HepG2 (cell line): ENCODE results near the gene EZH1. TPM values are rescaled to one million over a fixed set of nuclear protein-coding genes. Genes with fewer than 3 reads are reported as not detected.
A peak's percentile ranks its signal among the peaks of the same experiment; 100 is the strongest.

Source experiments
- CAMTA2 ChIP-seq: sonication (generic); formaldehyde crosslinking; IDR thresholded peaks from 2 replicates; pipeline ENCODE4 v1.4.0; 2020; ENCODE audit warnings: mild to moderate bottlenecking, missing genetic modification reagents, borderline replicate concordance
- GZF1 ChIP-seq: sonication (generic); formaldehyde crosslinking; IDR thresholded peaks from 2 replicates; pipeline ENCODE4 v1.5.1; 2020; ENCODE audit warnings: mild to moderate bottlenecking, missing genetic modification reagents
- JARID2 ChIP-seq: sonication (generic); formaldehyde crosslinking; IDR thresholded peaks from 2 replicates; pipeline ENCODE4 v1.8.1; 2023; ENCODE audit warnings: missing genetic modification reagents, inconsistent platforms; ENCODE audit not compliant: insufficient replicate concordance
- KAT7 ChIP-seq: IDR thresholded peaks from 2 replicates; pipeline ENCODE4 v1.6.1; 2018; ENCODE audit warnings: borderline replicate concordance, missing compliant biosample characterization
- NONO ChIP-seq, 2 experiments: fragments of 450-650 bp in 1 of 2; sonication (generic) in 1 of 2; formaldehyde crosslinking in 1 of 2; IDR thresholded peaks in 1 of 2; conservative IDR thresholded peaks in 1 of 2; 2 replicates each; pipeline versions ENCODE4 v1.6.1 to v1.8.0; 2017 to 2022; ENCODE audit warnings: mild to moderate bottlenecking in 1 of 2, missing genetic modification reagents in 1 of 2, moderate library complexity in 1 of 2
- RBFOX2 ChIP-seq: fragments of 200-400 bp; formaldehyde crosslinking; IDR thresholded peaks from 2 replicates; pipeline ENCODE4 v1.6.1; 2017; ENCODE audit warnings: low read depth, mild to moderate bottlenecking, low read length
- SNAI1 ChIP-seq: sonication (generic); formaldehyde crosslinking; IDR thresholded peaks from 2 replicates; pipeline ENCODE4 v1.5.0; 2020; ENCODE audit warnings: mild to moderate bottlenecking, missing genetic modification reagents, borderline replicate concordance
- TMF1 ChIP-seq: sonication (generic); formaldehyde crosslinking; IDR thresholded peaks from 2 replicates; pipeline ENCODE4 v1.8.1; 2022; ENCODE audit warnings: low read depth, missing genetic modification reagents
- ZNF10 ChIP-seq: sonication (generic); formaldehyde crosslinking; IDR thresholded peaks from 2 replicates; pipeline ENCODE4 v1.4.0; 2020; ENCODE audit warnings: mild to moderate bottlenecking, low read depth, missing genetic modification reagents, borderline replicate concordance
- ZNF274 ChIP-seq: sonication (generic); formaldehyde crosslinking; IDR thresholded peaks from 2 replicates; pipeline ENCODE4 v1.5.1; 2020; ENCODE audit warnings: mild to moderate bottlenecking, missing genetic modification reagents
- ZNF383 ChIP-seq: sonication (generic); formaldehyde crosslinking; IDR thresholded peaks from 2 replicates; pipeline ENCODE4 v1.4.0; 2020; ENCODE audit warnings: missing genetic modification reagents, mild to moderate bottlenecking, borderline replicate concordance
- ZNF451 ChIP-seq: sonication (generic); formaldehyde crosslinking; IDR thresholded peaks from 2 replicates; pipeline ENCODE4 v1.5.0; 2020; ENCODE audit warnings: mild to moderate bottlenecking, missing genetic modification reagents
- ZNF460 ChIP-seq: sonication (generic); formaldehyde crosslinking; IDR thresholded peaks from 2 replicates; pipeline ENCODE4 v1.5.1; 2020; ENCODE audit warnings: missing genetic modification reagents, mild to moderate bottlenecking, borderline replicate concordance
- ZNF558 ChIP-seq: sonication (generic); formaldehyde crosslinking; IDR thresholded peaks from 2 replicates; pipeline ENCODE4 v1.9.0; 2022; ENCODE audit warnings: mild to moderate bottlenecking, missing genetic modification reagents, borderline replicate concordance
- ZNF800 ChIP-seq: sonication (generic); formaldehyde crosslinking; IDR thresholded peaks from 2 replicates; pipeline ENCODE4 v1.4.0; 2020; ENCODE audit warnings: missing genetic modification reagents
- ZNF891 ChIP-seq: sonication (generic); formaldehyde crosslinking; IDR thresholded peaks from 2 replicates; pipeline ENCODE4 v1.5.0; 2020; ENCODE audit warnings: mild to moderate bottlenecking, missing genetic modification reagents
- polyA plus RNA-seq, 8 experiments: library from polyadenylated mRNA; depleted of rRNA in 3 of 8; stranded (reverse) in 7 of 8; unstranded in 1 of 8; fragments of >200 nt; fragmentation: Illumina TruSeq in 4 of 8; extraction: Trizol in 4 of 8; gene quantifications; 2 replicates each; pipeline versions ENCODE4 v1.2.1 to v1.2.3, GENCODE V29; 2011 to 2016; ENCODE audit warnings: low read depth in 4 of 8, missing spikeins in 1 of 8, mixed read lengths in 1 of 8; ENCODE audit not compliant: insufficient read depth in 1 of 8
- total RNA-seq, 5 experiments: library from RNA; depleted of rRNA; stranded (reverse); fragments of >200 nt; fragmentation: Illumina TruSeq; extraction: Trizol; gene quantifications; 2 replicates each; pipeline ENCODE4 v1.2.3, GENCODE V29; 2016; ENCODE audit warnings: low read depth in 1 of 5
- TF ChIP-seq, protein P1 (sequence below), 2 experiments: fragments of 450-650 bp in 1 of 2; sonication (generic) in 1 of 2; formaldehyde crosslinking in 1 of 2; IDR thresholded peaks; 2 replicates each; pipeline versions ENCODE4 v1.6.1 to v1.8.0; 2016 to 2022; ENCODE audit warnings: antibody characterized with exemption in 1 of 2, mild to moderate bottlenecking in 1 of 2, missing genetic modification reagents in 1 of 2

Gene EZH1
- total and polyA plus RNA-seq, 2 of the 13 experiments (the other 11 are each of a cell fraction or from before 2014, with no cell fraction given) = 11.6 to 24.0 TPM

DNA sequence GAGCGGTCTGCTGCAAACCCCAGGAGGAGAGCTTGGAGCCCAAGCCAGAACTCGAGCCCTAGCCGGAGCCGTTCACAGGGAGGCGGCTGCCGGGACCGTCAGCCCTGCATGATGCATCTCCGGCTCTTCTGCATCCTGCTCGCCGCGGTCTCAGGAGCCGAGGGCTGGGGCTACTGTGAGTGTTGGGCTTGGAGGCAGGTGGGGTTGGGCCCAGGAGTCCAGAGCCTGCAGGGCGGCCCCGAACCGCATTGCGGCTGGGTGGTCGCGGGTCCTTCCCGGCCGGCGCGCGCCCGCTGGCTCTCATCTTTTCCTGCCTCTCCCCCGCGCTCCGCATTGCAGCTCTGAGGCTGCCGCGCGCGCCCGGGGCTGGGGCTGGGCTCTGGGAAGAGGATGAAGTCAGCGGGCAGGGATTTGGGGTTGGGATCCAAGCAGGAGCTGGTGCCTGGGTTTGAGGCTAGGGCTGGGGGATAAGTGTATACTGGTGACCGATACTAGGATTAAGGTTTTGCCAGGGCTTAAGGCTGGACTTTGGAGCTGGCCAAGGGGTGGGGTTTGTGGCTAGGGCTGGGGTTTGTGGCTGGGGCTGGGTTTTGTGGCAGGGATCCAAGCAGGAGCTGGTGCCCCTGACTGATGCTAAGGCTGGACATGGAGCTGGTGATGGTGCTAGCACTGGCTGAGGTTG is 62.0 kb downstream of the EZH1 start (continued):
- TF ChIP-seq, protein P1, sequence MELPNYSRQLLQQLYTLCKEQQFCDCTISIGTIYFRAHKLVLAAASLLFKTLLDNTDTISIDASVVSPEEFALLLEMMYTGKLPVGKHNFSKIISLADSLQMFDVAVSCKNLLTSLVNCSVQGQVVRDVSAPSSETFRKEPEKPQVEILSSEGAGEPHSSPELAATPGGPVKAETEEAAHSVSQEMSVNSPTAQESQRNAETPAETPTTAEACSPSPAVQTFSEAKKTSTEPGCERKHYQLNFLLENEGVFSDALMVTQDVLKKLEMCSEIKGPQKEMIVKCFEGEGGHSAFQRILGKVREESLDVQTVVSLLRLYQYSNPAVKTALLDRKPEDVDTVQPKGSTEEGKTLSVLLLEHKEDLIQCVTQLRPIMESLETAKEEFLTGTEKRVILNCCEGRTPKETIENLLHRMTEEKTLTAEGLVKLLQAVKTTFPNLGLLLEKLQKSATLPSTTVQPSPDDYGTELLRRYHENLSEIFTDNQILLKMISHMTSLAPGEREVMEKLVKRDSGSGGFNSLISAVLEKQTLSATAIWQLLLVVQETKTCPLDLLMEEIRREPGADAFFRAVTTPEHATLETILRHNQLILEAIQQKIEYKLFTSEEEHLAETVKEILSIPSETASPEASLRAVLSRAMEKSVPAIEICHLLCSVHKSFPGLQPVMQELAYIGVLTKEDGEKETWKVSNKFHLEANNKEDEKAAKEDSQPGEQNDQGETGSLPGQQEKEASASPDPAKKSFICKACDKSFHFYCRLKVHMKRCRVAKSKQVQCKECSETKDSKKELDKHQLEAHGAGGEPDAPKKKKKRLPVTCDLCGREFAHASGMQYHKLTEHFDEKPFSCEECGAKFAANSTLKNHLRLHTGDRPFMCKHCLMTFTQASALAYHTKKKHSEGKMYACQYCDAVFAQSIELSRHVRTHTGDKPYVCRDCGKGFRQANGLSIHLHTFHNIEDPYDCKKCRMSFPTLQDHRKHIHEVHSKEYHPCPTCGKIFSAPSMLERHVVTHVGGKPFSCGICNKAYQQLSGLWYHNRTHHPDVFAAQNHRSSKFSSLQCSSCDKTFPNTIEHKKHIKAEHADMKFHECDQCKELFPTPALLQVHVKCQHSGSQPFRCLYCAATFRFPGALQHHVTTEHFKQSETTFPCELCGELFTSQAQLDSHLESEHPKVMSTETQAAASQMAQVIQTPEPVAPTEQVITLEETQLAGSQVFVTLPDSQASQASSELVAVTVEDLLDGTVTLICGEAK (IDR thresholded peaks at IDR 0.05) = no peak
- TF ChIP-seq, protein P1 (CRISPR knock-in tag; IDR thresholded peaks at IDR 0.05) = peak; percentile 44; the same call in 1 of the 2 replicates
- TF ChIP-seq TMF1 (CRISPR knock-in tag) = peak; percentile 16; the same call in 1 of the 2 replicates
- peak; percentile 76; the same call in 1 of the 2 replicates for TF ChIP-seq CAMTA2 (CRISPR knock-in tag)
- TF ChIP-seq ZNF10 (CRISPR knock-in tag) = no peak
- no peak; the same call in 1 of the 2 replicates for TF ChIP-seq ZNF558 (CRISPR knock-in tag)
- TF ChIP-seq ZNF274 (CRISPR knock-in tag) = peak; percentile 89
- TF ChIP-seq ZNF451 (CRISPR knock-in tag) = peak; percentile 62; the same call in 1 of the 2 replicates
- peak; percentile 69 for TF ChIP-seq RBFOX2
- peak; percentile 79 for TF ChIP-seq ZNF891 (CRISPR knock-in tag)
- no peak for TF ChIP-seq NONO (IDR thresholded peaks at IDR 0.05)
- peak; percentile 70; the same call in 1 of the 2 replicates for TF ChIP-seq NONO (CRISPR knock-in tag; conservative IDR thresholded peaks at IDR 0.05)
- TF ChIP-seq ZNF460 (CRISPR knock-in tag) = no peak
- TF ChIP-seq ZNF800 (CRISPR knock-in tag) = peak; percentile 76
- TF ChIP-seq SNAI1 (CRISPR knock-in tag) = peak; percentile 71; the same call in 1 of the 2 replicates
- TF ChIP-seq GZF1 (CRISPR knock-in tag) = 0 out of 2 replicates have a peak, but pooled peaks have one; percentile 32
- TF ChIP-seq KAT7 (CRISPR knock-in tag) = peak; percentile 62
- TF ChIP-seq ZNF383 = no peak
- TF ChIP-seq JARID2 (CRISPR knock-in tag) = peak; percentile 28
